GM19023 (cell line): Measurements from ENCODE around the gene GRIN1.

Experiments
- ATAC-seq: cut with Tn5 transposase; IDR thresholded peaks from one replicate; pipeline ENCODE4 v1.9.1; 2021; ENCODE audit warnings: mild to moderate bottlenecking, moderate library complexity; ENCODE audit not compliant: unreplicated experiment

The GRIN1 gene

GRCh38 chr9:137205126-137206069 lies 66.4 kb downstream of the GRIN1 start, which contains the start of the genes NDOR1 and TMEM203:
Gene NDOR1, plus strand, starts transcription at chr9:137205700. Its CDS starts 78 bp downstream, at chr9:137205778.
Gene TMEM203, minus strand, starts transcription at chr9:137205648. Its CDS starts 234 bp downstream, at chr9:137205414.
- ATAC-seq: peak; percentile 44

GRCh38 chr9:137206602-137207001 lies 67.6 kb downstream of the GRIN1 start:
- no peak for ATAC-seq

- no peak for ATAC-seq
Observed at GRCh38 chr9:137211532-137211931, 72.6 kb downstream of the GRIN1 start.

- no peak for ATAC-seq
Observed at GRCh38 chr9:137212520-137212919, 73.6 kb downstream of the GRIN1 start.

GRCh38 chr9:137213160-137214060 lies 74.5 kb downstream of the GRIN1 start:
- ATAC-seq: no peak

GRCh38 chr9:137214620-137215019 lies 75.7 kb downstream of the GRIN1 start:
- ATAC-seq: no peak

- no peak for ATAC-seq
Observed at GRCh38 chr9:137215196-137215986, 76.4 kb downstream of the GRIN1 start.

GRCh38 chr9:137216188-137216965 lies 77.4 kb downstream of the GRIN1 start:
- no peak for ATAC-seq

GRCh38 chr9:137217276-137218211 lies 78.6 kb downstream of the GRIN1 start:
- no peak for ATAC-seq

GRCh38 chr9:137218212-137218753 lies 79.3 kb downstream of the GRIN1 start:
- no peak for ATAC-seq
